Gastroesophageal sphincter (tissue), 3 donors: Measurements from ENCODE around the gene MKI67.

Experiments
- EP300 ChIP-seq: sonication (generic); formaldehyde crosslinking; IDR thresholded peaks from one replicate; pipeline ENCODE4 v1.6.1; 2017; ENCODE audit warnings: antibody characterized with exemption, mild to moderate bottlenecking
- POLR2A ChIP-seq, 2 donors: fragments of 450-650 bp; IDR thresholded peaks; one replicate each; pipeline ENCODE4 v1.6.1; 2017; ENCODE audit warnings: antibody characterized with exemption in 2 of 2, mild to moderate bottlenecking in 2 of 2, moderate library complexity in 1 of 2
- POLR2AphosphoS5 ChIP-seq: sonication (generic); formaldehyde crosslinking; IDR thresholded peaks from one replicate; pipeline ENCODE4 v1.6.1; 2017; ENCODE audit warnings: antibody characterized with exemption
- TF ChIP-seq, protein P1 (sequence below), 4 experiments: fragments of 200-600 bp in 2 of 4; fragments of 450-650 bp in 2 of 4; sonication (generic) in 1 of 4; IDR thresholded peaks; one replicate each; pipeline ENCODE4 v1.5.1; 2017 to 2019; ENCODE audit warnings: antibody characterized with exemption in 4 of 4, mild to moderate bottlenecking in 2 of 4, moderate library complexity in 2 of 4

- TF ChIP-seq, protein P1, sequence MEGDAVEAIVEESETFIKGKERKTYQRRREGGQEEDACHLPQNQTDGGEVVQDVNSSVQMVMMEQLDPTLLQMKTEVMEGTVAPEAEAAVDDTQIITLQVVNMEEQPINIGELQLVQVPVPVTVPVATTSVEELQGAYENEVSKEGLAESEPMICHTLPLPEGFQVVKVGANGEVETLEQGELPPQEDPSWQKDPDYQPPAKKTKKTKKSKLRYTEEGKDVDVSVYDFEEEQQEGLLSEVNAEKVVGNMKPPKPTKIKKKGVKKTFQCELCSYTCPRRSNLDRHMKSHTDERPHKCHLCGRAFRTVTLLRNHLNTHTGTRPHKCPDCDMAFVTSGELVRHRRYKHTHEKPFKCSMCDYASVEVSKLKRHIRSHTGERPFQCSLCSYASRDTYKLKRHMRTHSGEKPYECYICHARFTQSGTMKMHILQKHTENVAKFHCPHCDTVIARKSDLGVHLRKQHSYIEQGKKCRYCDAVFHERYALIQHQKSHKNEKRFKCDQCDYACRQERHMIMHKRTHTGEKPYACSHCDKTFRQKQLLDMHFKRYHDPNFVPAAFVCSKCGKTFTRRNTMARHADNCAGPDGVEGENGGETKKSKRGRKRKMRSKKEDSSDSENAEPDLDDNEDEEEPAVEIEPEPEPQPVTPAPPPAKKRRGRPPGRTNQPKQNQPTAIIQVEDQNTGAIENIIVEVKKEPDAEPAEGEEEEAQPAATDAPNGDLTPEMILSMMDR (IDR thresholded peaks at IDR 0.05) = no peak
- TF ChIP-seq EP300 = no peak
- TF ChIP-seq POLR2A (IDR thresholded peaks at IDR 0.05) = no peak
- no peak for TF ChIP-seq POLR2AphosphoS5
Observed at GRCh38 chr10:128049226-128050120, 76.8 kb downstream of the MKI67 start.
